ENCODE measurements around the gene HEATR3.

The HEATR3 gene

DNA sequence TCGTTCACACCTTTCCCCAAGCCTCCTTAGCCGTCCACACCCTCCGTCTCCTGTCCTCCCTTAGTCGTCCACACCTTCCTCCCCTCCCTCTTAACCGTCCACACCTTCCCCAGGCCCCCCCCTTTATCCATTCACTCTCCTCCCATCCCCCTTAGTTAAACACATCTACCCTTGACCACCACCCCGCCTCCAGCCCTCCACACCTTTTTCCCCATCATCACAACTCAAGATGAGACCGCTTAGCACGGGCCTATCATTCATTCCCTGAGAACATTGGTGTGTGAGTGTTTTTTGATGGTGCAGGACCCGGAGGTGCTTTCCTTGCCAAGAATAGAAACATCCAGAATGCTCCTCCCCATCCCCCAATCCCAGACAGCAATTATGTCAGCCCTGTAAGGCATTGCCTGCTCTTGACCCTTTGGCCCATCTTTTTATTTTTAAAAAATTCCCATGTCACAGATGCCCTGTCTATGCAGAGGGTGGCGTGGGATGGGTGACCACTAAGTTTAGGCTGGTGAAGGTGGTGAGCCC is 88.7 kb downstream of the HEATR3 start:
- DNase-seq, result no peak

DNA sequence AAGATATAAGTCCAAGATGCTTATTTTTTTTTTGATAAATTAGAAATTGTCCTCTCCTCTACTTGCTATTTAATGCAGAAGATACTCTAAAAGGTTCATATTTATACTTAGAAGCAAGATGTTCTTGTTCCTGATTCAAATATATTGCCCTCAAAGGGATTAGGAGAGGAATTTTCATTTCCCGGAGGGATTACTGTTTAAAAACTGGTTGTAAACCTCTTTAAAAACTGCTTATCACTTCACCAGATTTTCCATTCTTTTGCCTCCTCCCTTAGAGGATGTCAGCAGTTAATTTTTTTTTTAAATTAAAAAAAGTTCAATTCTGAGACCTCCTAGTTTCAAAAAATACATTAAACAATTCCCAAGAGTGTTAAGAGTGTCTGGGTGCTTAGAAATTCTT is 90.2 kb downstream of the HEATR3 start:
- DNase-seq, result no peak

Data from NCI-H510A treated with DMSO at 0.1 percent for 48 hours (cell line).